Measurements from ENCODE around the gene SLU7.

Gene SLU7

DNA sequence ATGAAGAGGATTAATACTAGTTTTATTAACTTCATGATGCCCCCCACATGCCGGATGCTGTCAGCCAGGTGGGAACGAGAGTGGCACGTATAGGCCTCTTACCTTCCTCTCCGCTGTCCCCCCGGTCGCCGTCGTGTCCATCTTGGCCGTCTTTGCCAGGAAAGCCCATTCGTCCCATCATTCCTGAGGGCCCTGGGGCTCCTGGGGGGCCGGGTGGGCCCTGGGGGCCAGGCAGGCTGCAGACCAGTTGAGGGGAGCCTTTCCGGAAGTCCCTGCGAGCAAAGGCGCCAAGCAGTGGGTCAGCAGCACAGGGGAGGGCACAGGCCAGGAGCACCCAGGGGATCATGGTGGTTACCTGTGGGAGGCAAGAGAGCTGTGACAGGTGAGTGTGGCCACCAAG, 64.2 kb downstream of the SLU7 start:
- Mint-ChIP-seq H3K4me1 (ENCODE audit: low read depth) (no peaks in the 10 kb centered on the region), H3K4me3 (no peak overlapping the region), H3K9me3 (no peaks in the 10 kb centered on the region), H3K27me3 (no peaks in the 10 kb centered on the region), H3K27ac (no peak overlapping the region), H3K36me3 (ENCODE audit: low read depth) (no peaks in the 10 kb centered on the region)

DNA sequence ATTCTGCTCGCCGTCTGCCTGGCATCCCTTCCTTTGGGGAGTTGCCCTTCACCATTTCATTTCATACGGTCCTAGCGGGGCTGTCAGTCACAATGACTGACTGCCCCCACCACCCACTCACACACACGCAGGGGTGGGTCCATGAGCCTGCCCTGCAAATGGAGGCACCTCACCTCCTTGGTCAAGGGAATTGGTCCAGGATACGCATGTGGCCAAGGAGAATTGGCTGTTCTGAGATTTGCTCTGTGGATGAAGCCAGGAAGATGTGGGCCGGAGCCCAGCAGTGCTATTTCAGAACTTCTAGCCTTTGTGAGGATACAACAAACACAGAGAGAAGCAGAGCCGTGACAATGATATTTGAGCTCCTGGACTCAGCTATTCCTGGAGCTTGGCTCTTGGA, 65.5 kb downstream of the SLU7 start:
- Mint-ChIP-seq H3K4me1 (ENCODE audit: low read depth) (no peaks in the 10 kb centered on the region), H3K9me3 (no peaks in the 10 kb centered on the region), H3K27me3 (no peaks in the 10 kb centered on the region), H3K27ac (no peak overlapping the region), H3K36me3 (ENCODE audit: low read depth) (no peaks in the 10 kb centered on the region), H3K4me3 (no peak overlapping the region)

DNA sequence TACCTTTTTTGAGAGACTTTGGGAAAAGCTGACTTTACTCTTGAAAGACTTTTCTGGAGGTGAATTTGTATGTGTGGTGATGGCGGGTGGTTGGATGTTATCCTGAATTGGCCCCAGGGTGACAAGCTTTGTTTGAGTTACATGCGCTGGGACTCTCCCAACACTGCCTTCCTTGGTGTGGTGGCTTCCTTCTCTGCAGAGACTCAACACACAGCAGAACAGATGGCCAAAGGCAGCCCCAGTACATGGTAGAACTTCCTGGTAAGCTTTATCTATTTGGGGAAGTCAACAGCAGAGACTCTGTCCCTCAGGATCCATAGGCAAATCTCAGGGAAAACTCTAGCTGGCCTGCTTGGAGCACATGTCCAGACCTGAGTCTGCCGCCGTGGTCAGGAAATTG, 66.6 kb downstream of the SLU7 start:
- H3K27me3 Mint-ChIP-seq, result no peaks in the 10 kb centered on the region
- H3K4me1 Mint-ChIP-seq (ENCODE audit: low read depth), result no peaks in the 10 kb centered on the region
- H3K4me3 Mint-ChIP-seq, result no peak overlapping the region
- no peak overlapping the region for H3K27ac Mint-ChIP-seq
- H3K9me3 Mint-ChIP-seq, result no peaks in the 10 kb centered on the region
- H3K36me3 Mint-ChIP-seq (ENCODE audit: low read depth), result no peaks in the 10 kb centered on the region
